Measurements from ENCODE around the gene TMED10. TPM values are rescaled to one million over a fixed set of nuclear protein-coding genes. Genes with fewer than 3 reads are reported as not detected.

Gene TMED10
- 264 TPM for polyA plus RNA-seq (2013, experiment 1 of 2; ENCODE audit: insufficient read length)
- 266 TPM for polyA plus RNA-seq (2013, experiment 2 of 2; ENCODE audit: insufficient read length)

GRCh38 chr14:75176142-75176820, at the start of gene TMED10:
TSS of gene TMED10 (minus strand) at chr14:75176612. CDS start at chr14:75176579, 33 bp downstream.
- DNase-seq = peak; percentile 90

- DNase-seq = no peak
Observed at GRCh38 chr14:75224561-75224960, 48.1 kb upstream of the TMED10 start.

- peak; percentile 21 for DNase-seq
Observed at GRCh38 chr14:75223664-75224154, 47.3 kb upstream of the TMED10 start.

- DNase-seq = peak; percentile 79
Observed at GRCh38 chr14:75222208-75222701, 45.8 kb upstream of the TMED10 start.

GRCh38 chr14:75221797-75222196, 45.4 kb upstream of the TMED10 start:
- DNase-seq = no peak

GRCh38 chr14:75220156-75220555, 43.7 kb upstream of the TMED10 start:
- DNase-seq = no peak

- no peak for DNase-seq
Observed at GRCh38 chr14:75217508-75218206, 41.2 kb upstream of the TMED10 start.

- DNase-seq = no peak
Observed at GRCh38 chr14:75216427-75217006, 40.1 kb upstream of the TMED10 start.

- no peak for DNase-seq
Observed at GRCh38 chr14:75215520-75215919, 39.1 kb upstream of the TMED10 start.

- DNase-seq = no peak
Observed at GRCh38 chr14:75214558-75214957, 38.1 kb upstream of the TMED10 start.

GRCh38 chr14:75213172-75213571, 36.8 kb upstream of the TMED10 start:
- DNase-seq = no peak

GRCh38 chr14:75208843-75209242, 32.4 kb upstream of the TMED10 start:
- DNase-seq = no peak

- DNase-seq = no peak
Observed at GRCh38 chr14:75206190-75206589, 29.8 kb upstream of the TMED10 start.

- peak; percentile 30 for DNase-seq
Observed at GRCh38 chr14:75205591-75205990, 29.2 kb upstream of the TMED10 start.

GRCh38 chr14:75204116-75204515, 27.7 kb upstream of the TMED10 start:
- peak; percentile 46 for DNase-seq

- DNase-seq = no peak
Observed at GRCh38 chr14:75202657-75203056, 26.2 kb upstream of the TMED10 start.

GRCh38 chr14:75201087-75201486, 24.7 kb upstream of the TMED10 start:
- DNase-seq = no peak

GRCh38 chr14:75200451-75200850, 24.0 kb upstream of the TMED10 start:
- no peak for DNase-seq

- DNase-seq = peak; percentile 57
Observed at GRCh38 chr14:75198291-75198933, 22.0 kb upstream of the TMED10 start.

- DNase-seq = no peak
Observed at GRCh38 chr14:75197338-75197737, 20.9 kb upstream of the TMED10 start.

- DNase-seq = no peak
Observed at GRCh38 chr14:75196468-75196867, 20.1 kb upstream of the TMED10 start.

- no peak for DNase-seq
Observed at GRCh38 chr14:75196064-75196463, 19.7 kb upstream of the TMED10 start.

- DNase-seq = no peak
Observed at GRCh38 chr14:75191100-75191499, 14.7 kb upstream of the TMED10 start.

All from fibroblast of skin of scalp (primary cell).